Esophagus muscularis mucosa (tissue), 4 donors: ENCODE measurements around the gene HIGD2A. TPM values are rescaled to one million over a fixed set of nuclear protein-coding genes. Genes with fewer than 3 reads are reported as not detected.

Experiments
- DNase-seq: peaks from one replicate; pipeline ENCODE4 v3.0.0-alpha.2; 2017; ENCODE audit errors: extremely low spot score
- H3K27ac ChIP-seq, 4 donors: fragments of 200-600 bp; sonication (generic); replicated peaks in 1 of 4; 1 replicate in 3 of 4; 2 replicates in 1 of 4; pipeline ENCODE4 v1.5.1; 2016 to 2019; ENCODE audit warnings: mild to moderate bottlenecking in 1 of 4
- H3K27me3 ChIP-seq, 4 donors: fragments of 200-600 bp; sonication (generic); one replicate each; pipeline versions ENCODE4 v1.5.1 to v1.6.0; 2016 to 2019
- H3K36me3 ChIP-seq, 4 donors: fragments of 200-600 bp; sonication (generic); one replicate each; pipeline ENCODE4 v1.5.1; 2016 to 2019
- H3K4me1 ChIP-seq, 4 donors: fragments of 200-600 bp; sonication (generic); one replicate each; pipeline ENCODE4 v1.5.1; 2016 to 2019
- H3K4me3 ChIP-seq, 4 donors: fragments of 200-600 bp; sonication (generic); 1 replicate in 2 of 4; 2 replicates in 2 of 4; pipeline ENCODE4 v1.5.1; 2016 to 2019; ENCODE audit warnings: mild to moderate bottlenecking in 4 of 4, moderate library complexity in 1 of 4
- H3K9me3 ChIP-seq, 4 donors: fragments of 200-600 bp; sonication (generic); 1 replicate in 3 of 4; 2 replicates in 1 of 4; pipeline ENCODE4 v1.5.1; 2016 to 2019
- CTCF ChIP-seq, 3 experiments: fragments of 200-600 bp in 2 of 3; fragments of 450-650 bp in 1 of 3; sonication (generic) in 2 of 3; IDR thresholded peaks; one replicate each; pipeline ENCODE4 v1.5.1; 2017 to 2019; ENCODE audit warnings: antibody characterized with exemption in 3 of 3, mild to moderate bottlenecking in 2 of 3, moderate library complexity in 1 of 3
- EP300 ChIP-seq: sonication (generic); formaldehyde crosslinking; IDR thresholded peaks from one replicate; pipeline ENCODE4 v1.6.1; 2017; ENCODE audit warnings: antibody characterized with exemption
- POLR2A ChIP-seq: fragments of 450-650 bp; IDR thresholded peaks from one replicate; pipeline ENCODE4 v1.6.1; 2017; ENCODE audit warnings: antibody characterized with exemption, moderate library complexity, mild to moderate bottlenecking, low read depth
- POLR2AphosphoS5 ChIP-seq, 2 donors: sonication (generic); formaldehyde crosslinking; IDR thresholded peaks; one replicate each; pipeline ENCODE4 v1.6.1; 2017; ENCODE audit warnings: antibody characterized with exemption in 2 of 2
- WGBS: methylation state at CpG from one replicate; pipeline ENCODE4 v1.1.5; 2018; 5-methylcytosine and 5-hydroxymethylcytosine counted together
- intact Hi-C: fragments of 100-400 bp; cut with DNase I; formaldehyde crosslinking; loops from one replicate; pipeline ENCODE4 v1.15.1; 2023
- total RNA-seq, 4 donors: library from RNA; depleted of rRNA; stranded (reverse); fragments of >200 nt; gene quantifications; one replicate each; pipeline versions ENCODE4 v1.1.0 to v1.2.1, GENCODE V29; 2016

Gene HIGD2A
- total RNA-seq, 4 donors from 2014 or later: 120 to 179 (median 160) TPM

DNA sequence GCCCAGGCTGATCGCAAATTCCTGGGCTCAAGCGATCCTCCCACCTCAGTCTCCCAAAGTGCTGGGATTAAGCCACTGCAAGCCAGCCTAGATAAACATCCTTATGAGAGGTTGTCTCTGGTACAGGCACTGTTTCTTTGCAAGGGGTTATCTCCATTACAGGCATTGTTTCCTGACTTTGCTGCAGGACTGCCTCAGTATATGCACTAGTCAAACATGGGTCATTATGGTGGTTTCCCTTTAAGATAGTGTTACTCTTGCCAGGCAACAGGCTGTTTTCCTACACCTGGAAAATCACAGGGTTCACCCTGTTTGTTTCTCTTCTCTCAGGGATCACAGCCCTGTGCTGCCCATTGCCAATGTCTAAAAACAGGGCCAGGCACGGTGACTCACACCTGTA lies 35.6 kb downstream of the HIGD2A start:
- Histone ChIP-seq H3K9me3 (no peaks in the 10 kb centered on the region), H3K27ac (no peak overlapping the region), H3K36me3 (no peaks in the 10 kb centered on the region), H3K27me3 (no peaks in the 10 kb centered on the region), H3K4me1 (no peaks in the 10 kb centered on the region), H3K4me3 (no peak overlapping the region)
- 89% methylated on average over 3 of the region's 3 CpGs for WGBS
- intact Hi-C loops: no loop called here
- no peak for DNase-seq
- TF ChIP-seq POLR2A: no peak
- no peak for TF ChIP-seq CTCF (IDR thresholded peaks at IDR 0.05)
- TF ChIP-seq EP300: no peak
- TF ChIP-seq POLR2AphosphoS5 (IDR thresholded peaks at IDR 0.05): no peak

DNA sequence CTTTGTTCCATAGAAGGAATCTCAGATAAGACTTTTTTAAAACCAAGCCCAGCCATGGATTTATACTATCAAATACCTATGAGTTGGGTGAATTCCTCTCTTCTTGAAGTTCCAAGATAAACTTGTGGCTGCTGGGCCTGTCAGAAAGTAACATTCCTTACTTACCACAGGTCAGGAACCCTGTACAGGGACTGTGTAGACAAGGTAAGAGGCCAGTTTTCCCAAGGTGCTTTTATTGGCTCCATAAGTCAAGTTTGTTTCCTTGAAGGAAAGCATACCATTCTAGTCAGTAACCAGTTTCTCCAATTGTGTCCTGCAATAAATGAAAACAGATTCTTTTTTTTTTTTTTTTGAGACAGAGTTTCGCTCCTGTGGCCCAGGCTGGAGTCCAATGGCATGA lies 36.6 kb downstream of the HIGD2A start:
- WGBS: 87% methylated on average over 1 of the region's 1 CpG
- Histone ChIP-seq H3K27ac (no peak overlapping the region), H3K36me3 (no peaks in the 10 kb centered on the region), H3K4me1 (no peaks in the 10 kb centered on the region), H3K27me3 (no peaks in the 10 kb centered on the region), H3K4me3 (no peak overlapping the region), H3K9me3 (no peaks in the 10 kb centered on the region)
- intact Hi-C loops: no loop called here
- no peak for TF ChIP-seq CTCF (IDR thresholded peaks at IDR 0.05)
- TF ChIP-seq EP300: no peak
- TF ChIP-seq POLR2A: no peak
- no peak for TF ChIP-seq POLR2AphosphoS5 (IDR thresholded peaks at IDR 0.05)
- DNase-seq: no peak

DNA sequence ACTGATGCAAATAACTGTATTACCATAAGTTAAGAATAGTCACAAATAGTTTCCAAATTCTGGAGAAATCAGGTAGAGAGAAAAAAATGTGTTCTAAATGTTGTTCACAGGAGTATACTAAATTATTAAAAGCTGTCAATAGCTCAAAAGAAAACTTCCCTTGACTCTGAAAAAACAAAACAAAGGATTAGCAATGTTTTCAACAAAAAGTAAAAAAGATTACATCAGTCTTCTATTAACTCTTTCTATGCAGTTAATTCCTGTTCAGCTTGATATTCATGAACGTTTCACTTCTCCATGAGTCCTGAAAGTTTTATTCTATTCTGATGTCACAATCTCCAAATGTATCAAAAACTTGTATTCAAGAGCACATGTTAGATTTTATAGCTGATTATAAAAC lies 37.2 kb downstream of the HIGD2A start:
- H3K36me3 ChIP-seq: no peaks in the 10 kb centered on the region
- H3K4me3 ChIP-seq: no peak overlapping the region
- H3K27me3 ChIP-seq: no peaks in the 10 kb centered on the region
- WGBS: 88% methylated on average over 1 of the region's 1 CpG
- H3K27ac ChIP-seq: no peak overlapping the region
- TF ChIP-seq POLR2AphosphoS5 (IDR thresholded peaks at IDR 0.05) (no peak), POLR2A (no peak), EP300 (no peak), CTCF (IDR thresholded peaks at IDR 0.05) (no peak)
- H3K4me1 ChIP-seq: no peaks in the 10 kb centered on the region
- intact Hi-C loops: no loop called here
- no peaks in the 10 kb centered on the region for H3K9me3 ChIP-seq
- no peak for DNase-seq

- WGBS: 86% methylated on average over 1 of the region's 1 CpG
- TF ChIP-seq CTCF (IDR thresholded peaks at IDR 0.05) (no peak), EP300 (no peak), POLR2AphosphoS5 (IDR thresholded peaks at IDR 0.05) (no peak), POLR2A (no peak)
- no peak for DNase-seq
- Histone ChIP-seq H3K9me3 (no peaks in the 10 kb centered on the region), H3K27me3 (peaks cover 0 to under 1% (median 0%) of the 10 kb centered on the region in 4 donors), H3K4me3 (no peak overlapping the region), H3K4me1 (no peaks in the 10 kb centered on the region), H3K36me3 (no peaks in the 10 kb centered on the region), H3K27ac (no peak overlapping the region)
- intact Hi-C loops: no loop called here
These were observed 38.3 kb downstream of the HIGD2A start for GRCh38 chr5:176426876-176427275.

DNA sequence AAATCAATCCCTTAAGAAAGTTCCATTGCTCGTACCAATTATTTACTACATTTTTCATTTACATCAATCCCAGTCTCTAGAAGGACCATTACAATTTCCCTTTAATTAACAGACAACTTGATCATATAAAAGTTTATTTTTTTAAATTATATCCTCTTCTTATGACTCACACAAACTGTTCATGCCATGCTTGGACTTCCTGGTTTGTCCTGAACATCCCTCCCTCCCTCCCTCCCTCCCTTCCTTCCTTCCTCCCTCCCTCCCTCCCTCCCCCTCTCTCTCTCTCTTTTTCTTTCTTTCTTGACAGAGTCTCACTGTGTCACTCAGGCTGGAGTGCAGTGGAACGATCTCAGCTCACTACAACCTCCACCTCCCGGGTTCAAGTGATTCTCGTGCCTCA lies 39.4 kb downstream of the HIGD2A start:
- Histone ChIP-seq H3K27ac (no peak overlapping the region), H3K4me1 (no peaks in the 10 kb centered on the region), H3K36me3 (no peaks in the 10 kb centered on the region), H3K9me3 (no peaks in the 10 kb centered on the region), H3K4me3 (no peak overlapping the region), H3K27me3 (peaks cover 0 to 7% (median 0%) of the 10 kb centered on the region in 4 donors)
- no peak for DNase-seq
- no peak for TF ChIP-seq POLR2A
- TF ChIP-seq CTCF (IDR thresholded peaks at IDR 0.05): no peak
- no peak for TF ChIP-seq EP300
- no peak for TF ChIP-seq POLR2AphosphoS5 (IDR thresholded peaks at IDR 0.05)
- 80% methylated on average over 4 of the region's 4 CpGs for WGBS
- intact Hi-C loops: no loop called here
